Astrocyte (in vitro differentiated cells and primary cell): ENCODE measurements around the gene CCDC57. TPM values are rescaled to one million over a fixed set of nuclear protein-coding genes. Genes with fewer than 3 reads are reported as not detected.
A peak's percentile ranks its signal among the peaks of the same experiment; 100 is the strongest.

Experiments used
- DNase-seq: peaks from one replicate; pipeline ENCODE4 v3.0.0-alpha.2; 2010; ENCODE audit warnings: low read depth
- FAIRE-seq: peaks from 2 replicates; lab custom pipeline; 2011; peaks lifted over from hg19 to GRCh38; lab: Jason Lieb, UNC
- H2AFZ ChIP-seq: 2 replicates; pipeline ENCODE4 v1.6.0; 2012; ENCODE audit warnings: low read depth, low read length, inconsistent platforms
- H3K27ac ChIP-seq: 2 replicates; pipeline ENCODE4 v1.5.1; 2011; ENCODE audit warnings: low read depth, low read length, inconsistent platforms
- H3K27me3 ChIP-seq: 2 replicates; pipeline ENCODE4 v1.6.0; 2011; ENCODE audit warnings: low read length, inconsistent platforms; ENCODE audit not compliant: insufficient read depth
- H3K36me3 ChIP-seq: 2 replicates; pipeline ENCODE4 v1.5.1; 2011; ENCODE audit warnings: low read length, inconsistent platforms; ENCODE audit not compliant: insufficient read depth
- H3K4me1 ChIP-seq: 2 replicates; pipeline ENCODE4 v1.5.1; 2011; ENCODE audit warnings: low read length, inconsistent platforms; ENCODE audit not compliant: insufficient read depth
- H3K4me2 ChIP-seq: 2 replicates; pipeline ENCODE4 v1.6.0; 2012; ENCODE audit warnings: low read length, inconsistent platforms
- H3K4me3 ChIP-seq: 2 replicates; pipeline ENCODE4 v1.5.1; 2011; ENCODE audit warnings: low read depth, mild to moderate bottlenecking, low read length, inconsistent platforms; ENCODE audit not compliant: insufficient read depth
- H3K79me2 ChIP-seq: 2 replicates; pipeline ENCODE4 v1.6.0; 2012; ENCODE audit warnings: mild to moderate bottlenecking, low read length, inconsistent platforms; ENCODE audit not compliant: insufficient read depth
- H3K9ac ChIP-seq: 2 replicates; pipeline ENCODE4 v1.6.0; 2012; ENCODE audit warnings: mild to moderate bottlenecking, low read length, inconsistent platforms
- H3K9me3 ChIP-seq: 2 replicates; pipeline ENCODE4 v1.5.1; 2012; ENCODE audit warnings: low read depth, mild to moderate bottlenecking, low read length, inconsistent platforms; ENCODE audit not compliant: insufficient read depth
- H4K20me1 ChIP-seq: 2 replicates; pipeline ENCODE4 v1.6.0; 2012; ENCODE audit warnings: low read length, inconsistent platforms; ENCODE audit not compliant: insufficient read depth
- H3K27ac Mint-ChIP-seq: one replicate; pipeline ENCODE4 v1.8.0; 2021; ENCODE audit warnings: mild to moderate bottlenecking, mixed read lengths; ENCODE audit not compliant: unreplicated experiment
- H3K27me3 Mint-ChIP-seq: one replicate; pipeline ENCODE4 v1.8.0; 2021; ENCODE audit warnings: low read depth, mixed read lengths; ENCODE audit not compliant: unreplicated experiment
- H3K36me3 Mint-ChIP-seq: one replicate; pipeline ENCODE4 v1.8.0; 2021; ENCODE audit warnings: low read depth, mixed read lengths; ENCODE audit not compliant: unreplicated experiment
- H3K4me1 Mint-ChIP-seq: one replicate; pipeline ENCODE4 v1.8.0; 2021; ENCODE audit warnings: low read depth, mixed read lengths; ENCODE audit not compliant: unreplicated experiment
- H3K4me3 Mint-ChIP-seq: one replicate; pipeline ENCODE4 v1.8.0; 2021; ENCODE audit warnings: mild to moderate bottlenecking, moderate library complexity, mixed read lengths; ENCODE audit not compliant: unreplicated experiment
- H3K9me3 Mint-ChIP-seq: one replicate; pipeline ENCODE4 v1.8.0; 2021; ENCODE audit warnings: mild to moderate bottlenecking, mixed read lengths; ENCODE audit not compliant: unreplicated experiment
- CTCF ChIP-seq: IDR thresholded peaks from 2 replicates; pipeline ENCODE4 v1.5.1; 2011; ENCODE audit warnings: low read depth, mild to moderate bottlenecking, inconsistent platforms, low read length, moderate library complexity; ENCODE audit not compliant: insufficient read depth
- EZH2 ChIP-seq: IDR thresholded peaks from 2 replicates; pipeline ENCODE4 v1.6.1; 2012; ENCODE audit warnings: mild to moderate bottlenecking, low read length, inconsistent platforms; ENCODE audit not compliant: insufficient read depth
- total RNA-seq: library from RNA; stranded (reverse); gene quantifications from 2 replicates; pipeline ENCODE4 v1.2.1, GENCODE V29; 2021

The CCDC57 gene
- total RNA-seq, 1 donor from 2014 or later: 20.4 TPM

- H3K27ac Mint-ChIP-seq: no peak overlapping the region
- H3K27me3 Mint-ChIP-seq: no peaks in the 10 kb centered on the region
- TF ChIP-seq CTCF (no peak), EZH2 (no peak)
- Histone ChIP-seq H3K9ac (no peak overlapping the region), H3K4me2 (no peak overlapping the region), H2AFZ (no peak overlapping the region), H3K27ac (no peak overlapping the region), H4K20me1 (peaks cover 93% of the 10 kb centered on the region), H3K9me3 (no peaks in the 10 kb centered on the region), H3K4me3 (no peak overlapping the region), H3K36me3 (peaks cover 4% of the 10 kb centered on the region), H3K4me1 (peaks cover 61% of the 10 kb centered on the region), H3K79me2 (peaks cover 69% of the 10 kb centered on the region), H3K27me3 (no peaks in the 10 kb centered on the region)
- peaks cover 3% of the 10 kb centered on the region for H3K36me3 Mint-ChIP-seq
- H3K4me3 Mint-ChIP-seq: no peak overlapping the region
- H3K9me3 Mint-ChIP-seq: no peaks in the 10 kb centered on the region
- no peak for FAIRE-seq
- DNase-seq: no peak
- H3K4me1 Mint-ChIP-seq: peaks cover 20% of the 10 kb centered on the region
Measured at GRCh38 chr17:82237083-82237745, 24.6 kb upstream of the CCDC57 start.

- H3K36me3 ChIP-seq: peaks cover 4% of the 10 kb centered on the region
- H3K4me1 Mint-ChIP-seq: peaks cover 19% of the 10 kb centered on the region
Measured at GRCh38 chr17:82236142-82236971, 23.7 kb upstream of the CCDC57 start.

More at GRCh38 chr17:82236142-82236971, 23.7 kb upstream of the CCDC57 start:
- no peak overlapping the region for H2AFZ ChIP-seq
- H3K27me3 ChIP-seq: no peaks in the 10 kb centered on the region
- peaks cover 88% of the 10 kb centered on the region for H4K20me1 ChIP-seq
- H3K4me3 Mint-ChIP-seq: no peak overlapping the region
- TF ChIP-seq CTCF (peak; percentile 56), EZH2 (no peak)
- FAIRE-seq: no peak
- DNase-seq: no peak
- peaks cover 60% of the 10 kb centered on the region for H3K4me1 ChIP-seq
- no peak overlapping the region for H3K27ac ChIP-seq
- H3K4me2 ChIP-seq: peak overlapping the region; percentile 3
- no peaks in the 10 kb centered on the region for H3K9me3 Mint-ChIP-seq
- H3K79me2 ChIP-seq: peaks cover 71% of the 10 kb centered on the region
- H3K27ac Mint-ChIP-seq: no peak overlapping the region
- no peaks in the 10 kb centered on the region for H3K27me3 Mint-ChIP-seq
- no peaks in the 10 kb centered on the region for H3K9me3 ChIP-seq
- no peak overlapping the region for H3K4me3 ChIP-seq
- no peak overlapping the region for H3K9ac ChIP-seq
- H3K36me3 Mint-ChIP-seq: peaks cover 3% of the 10 kb centered on the region
